ENCODE data around the gene MIGA2. TPM values are rescaled to one million over a fixed set of nuclear protein-coding genes. Genes with fewer than 3 reads are reported as not detected.

Gene MIGA2
- total RNA-seq, 1 donor from 2014 or later: 10.8 TPM

DNA sequence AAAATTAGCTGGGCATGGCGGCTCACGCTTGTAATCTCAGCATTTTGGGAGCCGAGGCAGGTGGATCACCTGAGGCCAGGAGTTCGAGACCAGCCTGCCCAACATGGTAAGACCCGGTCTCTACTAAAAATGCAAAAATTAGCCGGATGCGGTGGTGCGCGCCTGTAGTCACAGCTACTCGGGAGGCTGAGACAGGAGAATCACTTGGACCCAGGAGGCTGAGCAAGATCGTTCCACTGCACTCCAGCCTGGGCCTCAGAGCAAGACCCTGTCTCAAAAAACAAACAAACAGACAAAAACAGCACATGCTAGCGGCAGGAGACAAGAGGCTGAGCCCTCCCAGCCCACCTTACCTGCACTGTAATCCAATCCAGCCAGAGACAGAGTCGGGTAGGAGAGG is 43.4 kb downstream of the MIGA2 start:
- peak overlapping the region; percentile 10 for H3K9ac ChIP-seq
- H3K27me3 ChIP-seq: no peaks in the 10 kb centered on the region
- H3F3A ChIP-seq (ENCODE audit: low read depth): no peaks in the 10 kb centered on the region
- H3K79me2 ChIP-seq (ENCODE audit: low read depth): peaks cover 47% of the 10 kb centered on the region
- H3K36me3 ChIP-seq: no peaks in the 10 kb centered on the region
- Mint-ChIP-seq H3K36me3 (no peaks in the 10 kb centered on the region), H3K4me1 (peaks cover 18% of the 10 kb centered on the region), H3K27ac (no peak overlapping the region), H3K9me3 (no peaks in the 10 kb centered on the region), H3K4me3 (peak overlapping the region; percentile 91), H3K27me3 (ENCODE audit: insufficient read depth, low read depth) (peaks cover 5% of the 10 kb centered on the region)
- H2AFZ ChIP-seq (replicated peaks): no peak overlapping the region
- TF ChIP-seq CTCF (IDR thresholded peaks at IDR 0.05): no peak
- no peak for TF ChIP-seq EZH2phosphoT487 (IDR thresholded peaks at IDR 0.05)
- TF ChIP-seq EZH2 (IDR thresholded peaks at IDR 0.05): no peak
- peak overlapping the region; percentile 82 for H3K4me2 ChIP-seq
- peak; percentile 19 for DNase-seq (ENCODE audit: low spot score)
- H3K9me3 ChIP-seq (ENCODE audit: low read depth): no peaks in the 10 kb centered on the region
- H4K20me1 ChIP-seq (ENCODE audit: low read depth): peaks cover 10% of the 10 kb centered on the region
- peak overlapping the region; percentile 84 for H3K4me3 ChIP-seq
- H3K27ac ChIP-seq: no peak overlapping the region
- peaks cover 8% of the 10 kb centered on the region for H3K4me1 ChIP-seq

DNA sequence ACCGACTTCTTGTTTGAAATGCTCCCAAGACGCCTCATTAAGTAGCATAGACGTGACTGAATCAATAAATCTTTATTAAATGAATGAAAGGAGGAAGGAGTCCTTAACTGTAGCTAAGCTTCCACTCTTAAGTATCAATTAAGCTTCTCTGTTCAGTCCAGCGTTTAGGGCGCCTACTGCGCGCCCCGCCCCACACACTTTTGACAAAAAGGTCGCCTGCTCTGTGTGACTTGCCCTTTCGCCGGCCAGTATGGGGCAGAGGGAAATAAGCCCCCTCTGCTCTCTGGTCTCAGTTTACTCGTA is 43.8 kb downstream of the MIGA2 start:
- Histone ChIP-seq H3F3A (ENCODE audit: low read depth) (no peaks in the 10 kb centered on the region), H3K79me2 (ENCODE audit: low read depth) (peaks cover 47% of the 10 kb centered on the region), H3K9ac (peak overlapping the region; percentile 10), H3K4me3 (peak overlapping the region; percentile 84), H3K4me1 (peaks cover 8% of the 10 kb centered on the region), H3K9me3 (ENCODE audit: low read depth) (no peaks in the 10 kb centered on the region), H2AFZ (replicated peaks) (peak overlapping the region; percentile 12), H4K20me1 (ENCODE audit: low read depth) (peaks cover 10% of the 10 kb centered on the region), H3K4me2 (peak overlapping the region; percentile 82), H3K36me3 (no peaks in the 10 kb centered on the region), H3K27me3 (no peaks in the 10 kb centered on the region), H3K27ac (no peak overlapping the region)
- H3K27ac Mint-ChIP-seq: no peak overlapping the region
- peaks cover 5% of the 10 kb centered on the region for H3K27me3 Mint-ChIP-seq (ENCODE audit: insufficient read depth, low read depth)
- H3K36me3 Mint-ChIP-seq: peaks cover 3% of the 10 kb centered on the region
- no peak for DNase-seq (ENCODE audit: low spot score)
- peak overlapping the region; percentile 91 for H3K4me3 Mint-ChIP-seq
- no peaks in the 10 kb centered on the region for H3K9me3 Mint-ChIP-seq
- TF ChIP-seq CTCF (IDR thresholded peaks at IDR 0.05): no peak
- TF ChIP-seq EZH2 (IDR thresholded peaks at IDR 0.05): no peak
- peaks cover 18% of the 10 kb centered on the region for H3K4me1 Mint-ChIP-seq

DNA sequence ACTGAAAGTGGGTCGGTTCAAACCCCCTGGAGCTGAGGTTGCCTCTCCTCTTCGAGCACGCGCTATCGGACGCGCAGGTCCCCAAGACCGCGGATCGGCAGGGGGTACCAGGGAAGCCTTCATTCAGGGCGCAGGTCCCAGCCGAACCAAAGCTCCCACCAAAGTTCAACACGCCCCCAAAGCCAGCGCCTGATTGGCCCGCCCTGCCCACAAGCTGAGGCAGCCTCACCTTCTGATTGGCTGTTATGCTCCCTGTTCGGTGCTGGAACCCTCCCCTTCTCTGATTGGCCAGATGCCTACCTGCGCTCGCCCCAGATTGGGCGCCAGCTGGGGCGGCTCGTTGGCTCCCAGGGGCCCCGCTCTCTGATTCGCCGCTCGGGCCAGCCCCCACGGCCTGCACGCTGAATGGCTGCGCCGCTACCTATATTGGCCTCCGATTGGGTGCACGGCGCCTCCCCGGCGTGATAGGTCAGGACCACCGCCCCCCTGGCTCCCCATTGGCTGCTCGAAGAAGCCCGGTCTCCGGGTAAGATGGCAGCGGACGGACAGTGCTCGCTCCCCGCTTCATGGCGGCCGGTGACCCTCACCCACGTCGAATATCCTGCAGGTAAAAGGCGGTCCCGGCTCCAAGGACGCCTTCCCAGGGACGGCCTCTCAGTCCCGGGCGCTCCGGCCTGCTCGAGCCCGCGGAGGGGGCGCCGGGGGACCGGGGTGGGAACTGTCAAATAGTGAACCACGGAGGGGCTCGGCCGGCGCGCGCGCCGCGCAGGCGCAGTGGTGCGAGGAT is 44.4 kb downstream of the MIGA2 start, which contains the start of gene DOLPP1:
DOLPP1 (plus strand) TSS at position 511 of the 787 bp plus-strand sequence; CDS start at position 532, 21 bp downstream.
- peaks cover 47% of the 10 kb centered on the region for H3K79me2 ChIP-seq (ENCODE audit: low read depth)
- H3K4me1 ChIP-seq: peaks cover 8% of the 10 kb centered on the region
- H3K36me3 ChIP-seq: no peaks in the 10 kb centered on the region
- no peaks in the 10 kb centered on the region for H3F3A ChIP-seq (ENCODE audit: low read depth)
- Mint-ChIP-seq H3K27me3 (ENCODE audit: insufficient read depth, low read depth) (peaks cover 5% of the 10 kb centered on the region), H3K9me3 (no peaks in the 10 kb centered on the region), H3K4me1 (peaks cover 18% of the 10 kb centered on the region), H3K4me3 (peak within 1 kb of the TSS; percentile 91), H3K36me3 (peaks cover 3% of the 10 kb centered on the region), H3K27ac (no peak within 1 kb of the TSS)
- H3K9me3 ChIP-seq (ENCODE audit: low read depth): no peaks in the 10 kb centered on the region
- H3K4me2 ChIP-seq: peak within 1 kb of the TSS; percentile 97
- peak within 1 kb of the TSS; percentile 98 for H2AFZ ChIP-seq (replicated peaks)
- H3K27me3 ChIP-seq: no peaks in the 10 kb centered on the region
- peak within 1 kb of the TSS; percentile 84 for H3K4me3 ChIP-seq
- H3K9ac ChIP-seq: peak within 1 kb of the TSS; percentile 83
- peak; percentile 100 for DNase-seq (ENCODE audit: low spot score)
- H3K27ac ChIP-seq: no peak within 1 kb of the TSS
- TF ChIP-seq CTCF (IDR thresholded peaks at IDR 0.05) (no peak), EZH2 (IDR thresholded peaks at IDR 0.05) (no peak), EZH2phosphoT487 (IDR thresholded peaks at IDR 0.05) (no peak)
- H4K20me1 ChIP-seq (ENCODE audit: low read depth): peaks cover 10% of the 10 kb centered on the region
